HK-2 (cell line): ENCODE measurements around the gene EFCAB13.

Experiments used
- DNase-seq: peaks from one replicate; pipeline ENCODE4 v3.0.0-alpha.2; 2018; ENCODE audit not compliant: unreplicated experiment

EFCAB13 gene, protein sequence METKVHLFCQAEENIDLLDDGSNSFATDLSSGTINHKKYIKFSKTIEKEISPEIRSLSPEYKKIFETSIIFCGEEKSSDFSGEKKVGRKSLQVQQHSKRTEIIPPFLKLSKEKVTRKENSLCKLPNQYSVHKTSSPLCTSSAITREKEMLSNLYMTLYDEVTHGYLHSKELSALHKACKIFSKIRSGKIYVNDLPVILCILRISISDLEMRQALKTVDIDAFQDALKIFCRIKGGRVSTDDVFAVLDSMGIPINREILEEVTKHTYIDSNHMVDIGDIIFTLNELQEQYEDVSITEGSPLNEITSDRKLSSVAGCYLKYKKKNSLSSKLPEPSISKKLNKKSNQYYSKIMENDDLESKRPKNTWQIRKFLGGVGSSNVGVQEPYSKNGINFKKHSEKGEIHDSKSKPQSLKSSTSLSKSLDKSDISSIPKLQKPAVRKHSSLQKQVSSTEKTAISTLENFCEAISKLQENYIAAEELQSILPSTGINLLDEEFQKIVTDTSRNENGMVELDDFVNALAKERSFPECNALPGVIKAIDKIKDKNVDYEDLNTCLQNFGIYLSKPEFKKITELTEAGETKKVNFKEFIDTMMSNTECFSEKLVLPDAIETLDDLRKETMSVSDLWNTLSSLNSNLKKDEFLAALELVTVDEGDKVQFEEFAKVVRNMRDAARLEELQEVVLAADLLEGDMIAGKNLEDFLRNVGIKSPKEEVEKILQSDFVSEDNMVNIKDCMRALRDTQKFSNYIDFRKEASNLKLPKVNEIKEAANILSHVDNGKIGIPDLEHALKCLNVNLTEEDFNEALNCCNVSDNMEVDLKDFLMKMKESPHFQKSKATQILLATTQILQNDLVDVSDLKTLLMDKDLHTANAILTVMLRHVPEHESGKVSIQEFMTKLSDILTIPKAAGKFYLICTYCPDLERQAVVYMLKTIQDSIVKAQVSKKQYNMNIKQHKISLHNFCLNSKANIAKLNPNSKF

DNA sequence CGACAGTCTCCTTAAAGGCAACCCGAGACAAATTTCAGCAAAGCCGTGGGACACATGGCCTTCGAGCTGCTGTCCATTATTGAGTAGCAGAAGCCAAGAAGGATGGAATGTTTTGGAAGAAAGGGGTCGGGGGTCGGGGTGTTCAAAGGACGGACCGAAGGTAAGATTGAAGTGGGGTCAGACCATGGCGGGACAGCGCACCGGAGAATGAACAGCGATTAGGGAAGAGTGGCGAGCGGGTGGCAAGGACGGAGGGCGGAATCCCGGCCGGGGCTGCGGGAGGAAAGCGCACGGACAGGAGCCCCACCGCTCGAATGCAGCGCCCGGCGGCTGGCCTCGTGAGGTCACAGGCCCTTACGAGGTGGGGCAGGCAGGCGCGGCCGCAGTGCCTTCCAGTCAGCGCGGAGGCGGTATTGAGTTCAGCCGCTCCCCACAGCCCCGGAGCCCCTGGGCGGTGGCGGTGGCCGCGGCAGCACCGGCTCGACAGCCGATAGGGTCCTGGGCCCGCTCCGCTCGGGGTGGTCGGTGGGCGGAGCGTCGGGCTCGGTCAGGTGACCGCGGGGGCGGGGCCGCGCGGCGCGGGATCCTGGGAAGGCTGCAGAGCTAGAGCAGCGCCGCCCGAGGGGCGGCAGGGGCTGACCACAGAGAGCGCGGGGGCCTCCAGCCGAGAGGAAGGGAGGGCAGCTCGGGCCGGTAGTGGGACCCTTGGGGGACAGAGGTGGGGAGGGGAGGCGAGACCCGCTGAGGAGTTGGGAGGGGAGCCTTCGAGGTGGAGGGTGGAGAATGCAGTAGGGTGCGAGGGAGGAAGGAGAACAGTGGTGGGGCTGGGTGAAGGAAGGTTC is at the start of gene EFCAB13:
Gene EFCAB13 (plus strand): TSS at position 574 of the 842 bp plus-strand sequence. CDS start 4,399 bp downstream, outside the sequence.
- DNase-seq = peak; percentile 94

DNA sequence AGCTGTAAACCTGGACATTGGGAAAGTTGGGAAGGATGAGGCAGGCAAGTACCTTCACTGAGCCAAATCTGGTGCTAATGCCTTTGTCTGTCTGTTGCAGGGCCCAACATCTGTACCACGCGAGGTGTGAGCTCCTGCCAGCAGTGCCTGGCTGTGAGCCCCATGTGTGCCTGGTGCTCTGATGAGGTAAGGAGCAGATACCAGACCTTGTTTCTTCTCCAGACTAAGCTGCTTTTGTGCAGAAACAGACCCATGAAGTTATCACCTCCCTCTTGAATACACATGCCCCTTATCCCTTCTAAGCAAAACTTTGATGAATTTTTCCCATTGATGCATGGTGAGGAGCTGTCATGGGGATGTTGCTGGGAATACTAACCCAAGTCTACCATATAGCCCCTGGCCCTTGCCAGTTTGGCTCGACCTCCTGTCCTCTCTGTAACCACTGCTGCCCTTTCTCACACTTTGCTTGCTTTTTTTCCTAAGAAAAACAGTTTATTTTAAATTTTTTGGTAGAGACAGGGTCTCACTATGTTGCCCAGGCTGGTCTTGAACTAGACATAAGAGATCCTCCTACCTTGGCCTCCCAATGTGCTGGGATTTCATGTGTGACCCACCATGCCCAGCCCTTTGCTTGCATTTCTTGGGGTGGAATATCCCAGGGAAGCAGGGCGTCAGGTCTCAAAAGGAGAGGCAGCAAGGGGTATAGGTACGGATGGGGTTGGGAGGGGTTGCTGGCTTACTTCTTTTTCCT is 49.3 kb upstream of the EFCAB13 start:
- DNase-seq = no peak

DNA sequence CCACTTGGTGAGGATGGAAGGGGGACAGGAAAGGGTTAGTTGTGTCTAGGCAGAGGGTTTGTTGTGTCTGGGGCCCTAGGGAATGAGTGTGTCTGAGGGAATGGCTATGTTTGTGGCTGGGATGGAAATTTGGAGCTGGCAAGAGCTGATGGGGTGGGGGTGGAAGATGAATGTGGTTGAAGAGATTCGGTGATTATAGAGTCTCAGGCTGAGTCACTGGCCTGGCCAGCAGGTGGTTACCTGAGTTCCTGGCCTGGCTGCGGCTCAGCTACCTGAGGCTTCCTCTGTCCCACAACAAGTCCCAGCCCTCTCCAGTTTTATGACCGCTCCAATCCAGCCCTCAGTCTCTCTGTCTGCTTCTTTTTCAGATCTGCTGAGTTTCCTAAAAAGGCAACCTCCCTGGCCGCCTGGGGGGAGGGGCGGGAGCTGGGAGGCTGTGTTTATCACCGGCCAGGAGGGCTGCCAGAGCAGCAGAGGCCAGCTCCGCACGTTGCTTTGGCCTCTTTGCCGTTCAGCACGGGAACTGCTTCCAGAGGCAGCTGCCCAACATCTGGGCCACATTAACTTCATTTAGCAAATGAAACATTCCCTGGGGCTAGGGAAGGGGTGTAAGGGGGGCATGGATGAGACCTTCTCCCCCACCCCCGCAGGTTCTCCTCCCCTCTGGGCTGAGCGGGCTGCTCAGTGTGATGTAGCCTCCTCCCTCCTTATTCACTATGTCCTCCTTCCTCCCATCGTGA is 48.3 kb upstream of the EFCAB13 start:
- DNase-seq = peak; percentile 64

DNA sequence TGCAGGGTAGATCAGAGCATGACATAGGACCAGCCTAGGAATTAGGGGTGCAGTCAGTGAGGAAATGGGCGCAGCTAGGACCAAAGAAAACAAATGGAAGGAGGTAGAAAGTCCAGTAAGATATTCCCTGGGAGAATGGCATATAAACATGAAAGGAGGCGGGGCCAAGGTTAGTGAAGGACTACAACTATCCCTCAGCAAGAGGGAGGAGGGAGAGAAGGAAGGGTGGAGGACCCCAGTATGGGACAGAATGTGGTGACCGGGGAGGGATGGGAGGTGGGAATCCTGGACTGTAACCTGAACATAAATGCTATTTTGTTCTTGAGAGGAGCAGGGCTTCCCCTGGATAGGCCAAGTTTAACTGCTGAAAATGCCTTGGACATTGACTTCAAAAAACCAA is 47.3 kb upstream of the EFCAB13 start:
- no peak for DNase-seq

DNA sequence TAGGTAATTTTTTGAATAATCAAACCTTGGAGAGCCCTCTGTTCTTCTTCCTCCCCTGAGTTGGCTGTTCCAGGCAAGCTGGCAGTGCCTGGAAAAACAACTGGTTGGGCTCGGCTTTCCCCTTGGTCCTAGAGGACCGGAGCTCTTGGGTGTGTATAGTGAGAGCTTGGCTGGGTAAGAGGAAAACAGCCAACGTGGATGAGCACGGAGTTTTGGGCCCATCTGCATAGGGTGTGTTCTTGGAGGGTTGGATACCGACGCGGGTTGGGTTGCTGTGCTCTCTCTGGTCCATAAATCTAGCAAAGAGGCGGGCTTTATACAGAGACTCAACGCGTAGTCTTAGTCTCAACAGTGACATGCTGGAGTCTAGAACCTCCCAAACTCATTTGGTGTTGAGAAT is 46.9 kb upstream of the EFCAB13 start:
- DNase-seq = no peak

DNA sequence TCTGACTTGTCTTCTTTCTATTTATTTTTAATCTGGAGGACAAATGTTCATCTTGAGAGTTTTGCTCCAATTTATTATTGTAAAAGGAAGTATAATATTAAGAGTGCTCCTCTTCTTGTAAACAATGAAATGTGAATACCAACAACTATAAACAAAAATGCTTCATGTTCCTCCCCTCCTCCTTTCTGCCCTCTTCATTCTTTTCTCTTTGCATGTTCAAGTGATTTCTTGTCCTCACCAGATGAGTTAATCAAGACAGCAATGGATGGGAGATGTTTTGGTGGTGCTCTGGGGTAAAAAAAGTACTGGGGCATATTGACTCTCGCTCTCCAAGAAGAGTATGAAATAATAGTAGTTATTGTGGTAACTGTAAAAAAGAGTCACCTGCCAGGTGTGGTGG is 45.8 kb upstream of the EFCAB13 start:
- DNase-seq = no peak

DNA sequence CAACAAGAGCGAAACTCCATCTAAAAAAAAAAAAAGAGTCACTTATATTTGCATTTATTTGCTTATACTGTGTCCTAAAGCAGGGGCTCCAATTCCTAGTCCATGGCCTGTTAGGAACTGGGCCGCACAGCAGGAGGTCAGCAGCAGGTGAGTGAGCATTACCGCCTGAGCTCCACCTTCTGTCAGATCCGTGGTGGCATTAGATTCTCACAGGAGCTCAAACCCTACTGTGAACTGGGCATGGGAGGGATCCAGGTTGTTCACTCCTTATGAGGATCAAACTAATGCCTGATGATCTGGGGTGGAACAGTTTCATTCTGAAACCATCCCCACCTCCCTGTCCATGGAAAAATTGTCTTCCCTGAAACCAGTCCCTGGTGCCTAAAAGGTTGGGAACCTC is 45.2 kb upstream of the EFCAB13 start:
- no peak for DNase-seq

DNA sequence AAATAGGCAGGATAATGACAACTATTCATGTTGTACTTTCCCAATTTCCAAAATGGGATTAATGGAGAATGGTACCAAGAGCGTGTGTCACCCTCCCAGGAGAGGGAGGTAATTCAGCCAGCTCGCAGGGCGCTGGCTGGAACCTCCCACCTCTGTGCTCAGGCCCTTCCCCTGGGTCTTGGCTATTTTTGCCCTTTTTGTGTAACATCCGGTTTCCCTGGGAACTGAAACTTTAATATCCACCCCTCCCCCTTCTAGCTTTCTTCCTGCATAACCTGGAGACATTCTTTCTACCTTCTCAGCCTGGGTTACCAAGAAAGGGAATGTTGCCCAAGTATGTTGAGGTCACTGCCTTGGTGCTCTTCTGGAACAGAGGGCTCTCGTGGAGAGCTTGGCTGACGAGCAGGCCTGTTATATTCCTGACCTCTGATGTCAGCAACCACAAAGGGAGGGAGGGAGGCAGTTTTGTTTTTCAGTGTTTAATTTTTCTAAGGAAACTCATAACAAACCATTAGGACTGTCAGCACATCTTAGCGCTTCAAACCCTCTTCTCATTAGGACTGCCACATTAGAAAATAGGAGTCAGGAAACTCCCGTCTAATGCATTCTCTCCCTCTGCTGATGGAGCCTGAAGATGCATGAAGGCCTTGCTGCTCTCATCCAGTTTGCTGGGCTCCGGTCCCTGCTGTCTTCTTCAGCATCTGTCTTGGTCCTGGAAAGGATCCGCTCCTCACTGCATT is 44.5 kb upstream of the EFCAB13 start:
- DNase-seq = peak; percentile 87

DNA sequence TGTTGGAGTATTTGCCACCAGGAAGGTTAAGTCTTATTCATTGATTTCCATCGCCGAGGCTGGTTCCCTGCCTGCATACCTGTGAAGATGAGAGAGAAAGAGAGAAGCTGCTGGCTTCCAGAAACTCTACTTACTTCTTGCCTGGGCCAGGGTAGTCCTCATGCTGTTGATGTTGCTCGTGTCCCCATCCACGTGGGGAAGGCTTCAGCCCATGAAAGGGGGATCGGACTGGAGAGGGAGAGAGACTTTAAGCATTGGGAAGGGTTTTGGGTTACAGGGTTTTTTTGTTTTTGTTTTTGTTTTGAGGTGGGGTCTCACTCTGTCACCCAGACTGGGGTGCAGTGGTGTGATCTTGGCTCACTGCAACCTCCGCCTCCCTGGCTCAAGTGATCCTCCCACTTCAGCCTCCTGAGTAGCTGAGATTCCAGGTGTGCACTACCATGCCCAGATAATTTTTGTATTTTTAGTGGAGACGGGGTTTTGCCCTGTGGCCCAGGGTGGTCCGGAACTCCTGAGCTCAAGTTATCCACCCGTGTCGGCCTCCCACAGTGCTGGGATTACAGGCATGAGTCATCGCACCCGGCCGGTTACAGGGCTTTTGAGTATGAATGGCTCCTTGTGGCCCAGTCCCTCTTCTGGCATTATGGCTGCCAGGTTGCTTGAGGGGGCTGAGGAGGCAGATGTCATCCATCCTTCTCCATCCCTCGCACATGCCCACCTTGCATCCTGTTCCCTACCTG is 43.5 kb upstream of the EFCAB13 start:
- peak; percentile 95 for DNase-seq

DNA sequence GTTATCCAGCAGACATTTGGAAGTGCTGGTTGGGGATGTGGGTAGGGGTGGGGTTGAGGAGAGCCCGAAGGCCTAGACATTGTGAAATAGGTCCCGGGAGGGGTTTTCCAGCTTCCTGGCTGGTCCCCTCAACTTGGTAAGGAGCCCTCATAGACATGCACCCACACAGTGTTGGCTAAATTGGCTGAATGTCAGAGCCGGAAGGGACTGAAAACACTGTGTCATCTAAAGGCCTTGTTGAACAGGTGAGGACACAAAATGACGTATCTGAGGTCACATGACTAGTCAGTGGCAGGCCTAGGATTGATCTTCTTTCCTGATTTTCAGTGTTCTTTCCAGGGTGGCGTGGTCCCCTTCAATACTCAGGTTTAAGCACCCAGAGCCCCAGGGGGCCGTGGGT is 42.5 kb upstream of the EFCAB13 start:
- DNase-seq = no peak

DNA sequence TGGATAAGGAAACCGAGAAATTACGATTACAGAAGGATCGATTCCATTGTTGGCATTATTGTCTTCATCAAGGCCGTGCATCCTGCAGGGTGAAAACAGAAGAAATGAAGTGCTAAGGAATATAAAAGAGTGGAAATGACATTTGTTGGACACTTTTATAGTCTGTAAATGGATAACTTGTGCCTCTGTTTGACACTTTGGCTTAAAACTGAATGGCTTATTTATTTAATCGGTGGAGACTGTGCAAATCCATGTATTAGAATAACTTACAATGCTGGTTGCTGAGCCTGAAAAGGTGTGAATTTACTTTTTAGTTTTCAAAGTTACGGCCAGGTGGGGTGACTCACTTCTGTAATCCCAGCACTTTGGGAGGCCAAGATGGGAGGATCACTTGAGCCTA is 38.8 kb upstream of the EFCAB13 start:
- DNase-seq = no peak

DNA sequence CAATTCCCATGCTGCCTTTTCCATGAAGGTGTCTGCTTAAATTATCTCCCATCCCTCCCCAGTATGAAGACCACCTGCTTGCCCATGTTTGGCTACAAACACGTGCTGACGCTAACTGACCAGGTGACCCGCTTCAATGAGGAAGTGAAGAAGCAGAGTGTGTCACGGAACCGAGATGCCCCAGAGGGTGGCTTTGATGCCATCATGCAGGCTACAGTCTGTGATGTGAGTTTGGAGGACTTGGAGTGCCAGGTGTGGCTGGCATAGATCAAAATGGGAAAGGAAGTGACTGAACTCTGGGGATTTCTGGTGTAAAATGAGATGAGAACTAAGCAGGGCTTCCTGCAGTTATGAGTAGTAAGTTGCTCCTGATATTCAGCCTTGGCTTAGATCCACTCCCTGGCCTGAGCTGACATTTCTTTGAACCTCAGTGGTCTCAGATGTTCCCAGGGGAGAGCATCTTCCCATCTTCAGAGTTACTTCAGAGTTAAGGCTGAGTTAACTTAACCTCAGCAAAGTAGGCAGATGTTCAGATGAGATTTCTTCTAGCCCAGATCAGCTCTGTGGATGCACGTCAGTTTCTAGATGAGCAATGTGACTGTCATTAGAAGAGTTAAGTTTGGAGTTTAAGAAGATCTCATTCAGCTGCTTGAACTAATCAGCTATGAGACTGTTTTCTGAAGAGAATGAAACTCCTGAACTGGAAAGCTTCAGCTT is 37.4 kb upstream of the EFCAB13 start:
- DNase-seq = no peak

DNA sequence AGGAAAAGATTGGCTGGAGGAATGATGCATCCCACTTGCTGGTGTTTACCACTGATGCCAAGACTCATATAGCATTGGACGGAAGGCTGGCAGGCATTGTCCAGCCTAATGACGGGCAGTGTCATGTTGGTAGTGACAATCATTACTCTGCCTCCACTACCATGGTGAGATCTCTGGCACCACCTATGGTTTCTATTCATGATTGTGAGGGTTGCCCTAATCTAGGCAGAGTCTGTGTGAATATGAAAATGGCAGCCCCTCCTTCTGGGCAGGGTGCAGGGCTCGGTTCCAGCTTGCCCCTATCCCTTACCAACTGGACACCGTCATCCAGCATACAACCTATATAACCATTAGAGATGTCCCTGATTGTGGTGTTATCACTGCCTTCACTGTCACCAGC is 36.7 kb upstream of the EFCAB13 start:
- DNase-seq = no peak

DNA sequence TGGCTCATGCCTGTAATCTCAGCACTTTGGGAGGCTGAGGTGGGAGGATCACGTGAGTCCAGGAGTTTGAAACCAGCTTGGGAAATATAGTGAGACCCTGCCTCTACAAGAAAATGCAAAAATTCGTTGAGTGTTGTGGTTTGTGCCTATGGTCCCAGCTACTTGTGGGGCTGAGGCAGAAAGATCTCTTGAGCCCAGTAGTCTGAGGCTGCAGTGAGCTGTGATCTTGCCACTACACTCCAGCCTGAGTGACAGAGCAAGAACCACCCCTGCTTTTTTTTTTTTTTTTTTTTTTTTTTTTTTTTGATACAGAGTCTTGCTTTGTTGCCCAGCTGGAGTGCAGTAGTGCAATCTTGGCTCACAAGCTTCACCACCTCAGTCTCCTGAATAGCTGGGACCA is 36.1 kb upstream of the EFCAB13 start:
- DNase-seq = no peak

DNA sequence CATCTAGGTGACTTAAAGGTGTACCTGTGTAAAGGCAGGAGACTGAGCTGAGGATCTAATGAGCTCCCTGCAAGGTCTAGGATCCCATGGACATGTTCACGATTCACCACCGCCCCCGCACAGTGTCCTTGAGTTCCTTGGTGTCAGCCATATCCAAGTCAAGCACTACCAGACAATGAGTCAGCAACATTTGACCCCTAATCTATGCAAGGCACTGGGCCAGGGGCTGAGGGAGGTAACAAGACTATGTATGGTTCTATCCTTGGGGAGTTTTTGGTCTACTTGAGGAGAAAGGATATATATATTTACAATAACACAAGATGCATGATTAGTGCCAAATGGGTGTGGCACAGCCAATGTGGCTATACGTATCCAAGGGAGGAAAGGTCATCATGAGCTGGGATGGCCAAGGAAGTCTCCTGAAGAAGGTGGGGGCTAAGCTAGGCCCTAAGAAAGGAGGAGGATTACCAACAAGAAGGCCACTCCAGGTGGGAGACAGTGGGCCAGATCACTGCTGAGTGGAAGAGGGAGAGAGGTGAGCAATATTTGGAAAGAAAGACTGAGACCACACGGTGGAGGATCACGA is 35.1 kb upstream of the EFCAB13 start:
- no peak for DNase-seq

DNA sequence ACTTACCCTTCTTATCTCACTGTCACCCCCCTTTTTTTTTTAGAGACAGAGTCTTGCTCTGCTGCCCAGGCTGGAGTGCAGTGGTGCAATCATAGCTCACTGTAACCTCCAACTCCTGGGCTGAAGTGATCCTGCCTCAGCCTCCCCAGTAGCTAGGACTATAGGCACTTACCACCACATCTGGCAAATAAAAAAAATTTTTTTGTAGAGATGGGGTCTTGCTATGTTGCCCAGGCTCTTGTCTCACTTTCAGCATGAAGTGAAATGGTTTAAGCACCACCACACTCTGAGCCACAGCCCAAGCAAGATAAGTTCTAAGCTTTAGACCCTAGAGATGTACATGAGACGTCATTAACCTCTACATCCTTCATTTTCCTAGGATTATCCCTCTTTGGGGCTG is 34.5 kb upstream of the EFCAB13 start:
- no peak for DNase-seq

DNA sequence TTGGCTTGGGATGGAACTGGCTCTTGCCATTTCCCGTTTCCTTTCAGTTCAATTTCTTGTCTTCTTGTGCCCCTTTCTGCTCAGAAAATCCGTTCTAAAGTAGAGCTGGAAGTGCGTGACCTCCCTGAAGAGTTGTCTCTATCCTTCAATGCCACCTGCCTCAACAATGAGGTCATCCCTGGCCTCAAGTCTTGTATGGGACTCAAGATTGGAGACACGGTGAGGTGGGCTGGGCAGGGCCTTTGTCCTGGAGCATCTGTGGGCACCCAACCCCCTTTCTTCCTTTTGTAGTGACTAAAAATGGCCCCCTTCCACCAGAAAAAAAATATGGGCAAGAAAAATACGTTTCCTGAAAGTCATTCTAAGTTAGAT is 32.9 kb upstream of the EFCAB13 start:
- DNase-seq = no peak
